GM13976 (cell line): ENCODE results near the gene PCSK1.

Experiments
- DNase-seq: peaks from one replicate; pipeline ENCODE4 v3.0.0; 2012; ENCODE audit warnings: low spot score
- in situ Hi-C: fragments of 300-500 bp; cut with MboI; formaldehyde crosslinking; loops from one replicate; pipeline ENCODE4 v1.12.0; 2022; ENCODE audit warnings: low sequenced_read_pairs, mixed read lengths, inconsistent platforms; ENCODE audit not compliant: unreplicated experiment
- TF ChIP-seq, protein P1 (sequence below): IDR thresholded peaks from 2 replicates; pipeline ENCODE4 v1.5.1; 2012; ENCODE audit warnings: borderline replicate concordance, mild to moderate bottlenecking; ENCODE audit not compliant: insufficient read depth; ENCODE audit errors: extremely low read depth, missing control alignments, control extremely low read depth

PCSK1 gene

DNA sequence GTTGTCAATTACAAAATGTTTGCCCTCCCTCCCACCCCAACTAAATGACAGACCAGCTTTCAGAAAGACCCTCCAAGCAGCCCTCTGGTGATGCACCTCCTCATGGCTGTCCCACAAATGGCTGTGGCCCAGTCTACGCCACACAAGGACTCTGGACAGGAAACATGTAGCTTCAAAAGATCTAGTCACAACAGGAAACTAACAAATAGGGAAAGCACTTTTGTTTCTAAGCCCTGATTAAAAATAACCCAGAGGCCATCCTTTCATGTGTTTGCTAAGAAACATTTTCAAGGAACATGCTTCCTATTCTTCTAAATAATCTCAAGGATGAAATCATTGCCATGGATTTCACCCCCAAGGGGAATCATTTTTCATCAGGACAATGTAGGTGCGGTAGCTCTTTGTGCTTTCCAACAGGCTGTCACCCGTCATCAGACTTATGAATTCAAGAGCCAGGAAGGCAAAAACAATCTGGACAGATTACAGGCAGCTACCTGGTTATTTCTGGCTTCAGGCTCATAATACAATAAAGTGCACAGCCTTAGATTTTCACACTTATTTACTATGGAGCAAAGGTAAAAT, 20.1 kb downstream of the PCSK1 start:
- no peak for DNase-seq
- TF ChIP-seq, protein P1, sequence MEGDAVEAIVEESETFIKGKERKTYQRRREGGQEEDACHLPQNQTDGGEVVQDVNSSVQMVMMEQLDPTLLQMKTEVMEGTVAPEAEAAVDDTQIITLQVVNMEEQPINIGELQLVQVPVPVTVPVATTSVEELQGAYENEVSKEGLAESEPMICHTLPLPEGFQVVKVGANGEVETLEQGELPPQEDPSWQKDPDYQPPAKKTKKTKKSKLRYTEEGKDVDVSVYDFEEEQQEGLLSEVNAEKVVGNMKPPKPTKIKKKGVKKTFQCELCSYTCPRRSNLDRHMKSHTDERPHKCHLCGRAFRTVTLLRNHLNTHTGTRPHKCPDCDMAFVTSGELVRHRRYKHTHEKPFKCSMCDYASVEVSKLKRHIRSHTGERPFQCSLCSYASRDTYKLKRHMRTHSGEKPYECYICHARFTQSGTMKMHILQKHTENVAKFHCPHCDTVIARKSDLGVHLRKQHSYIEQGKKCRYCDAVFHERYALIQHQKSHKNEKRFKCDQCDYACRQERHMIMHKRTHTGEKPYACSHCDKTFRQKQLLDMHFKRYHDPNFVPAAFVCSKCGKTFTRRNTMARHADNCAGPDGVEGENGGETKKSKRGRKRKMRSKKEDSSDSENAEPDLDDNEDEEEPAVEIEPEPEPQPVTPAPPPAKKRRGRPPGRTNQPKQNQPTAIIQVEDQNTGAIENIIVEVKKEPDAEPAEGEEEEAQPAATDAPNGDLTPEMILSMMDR = no peak
- in situ Hi-C loops = no loop called here

DNA sequence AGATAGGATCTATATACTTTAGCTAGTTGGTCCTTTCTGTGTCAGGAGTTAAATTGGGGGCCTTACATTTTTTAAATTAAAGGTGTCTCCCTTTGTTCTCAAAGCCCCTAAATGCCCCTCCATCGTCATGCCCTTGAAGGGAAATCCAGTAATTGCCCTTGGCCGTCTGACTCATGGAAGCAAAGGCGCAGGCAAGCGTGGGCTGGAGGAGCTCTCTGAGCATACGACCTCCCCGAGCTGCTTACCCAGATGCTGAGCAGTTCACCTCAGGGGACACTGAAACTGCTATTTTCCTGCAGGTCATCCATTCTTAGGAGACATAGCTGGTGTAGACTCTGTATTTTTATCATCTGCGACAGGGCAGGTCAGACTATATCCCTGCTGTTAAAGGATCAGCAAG, 23.0 kb downstream of the PCSK1 start:
- DNase-seq = no peak
- in situ Hi-C loops = no loop called here
- TF ChIP-seq, protein P1 = no peak

DNA sequence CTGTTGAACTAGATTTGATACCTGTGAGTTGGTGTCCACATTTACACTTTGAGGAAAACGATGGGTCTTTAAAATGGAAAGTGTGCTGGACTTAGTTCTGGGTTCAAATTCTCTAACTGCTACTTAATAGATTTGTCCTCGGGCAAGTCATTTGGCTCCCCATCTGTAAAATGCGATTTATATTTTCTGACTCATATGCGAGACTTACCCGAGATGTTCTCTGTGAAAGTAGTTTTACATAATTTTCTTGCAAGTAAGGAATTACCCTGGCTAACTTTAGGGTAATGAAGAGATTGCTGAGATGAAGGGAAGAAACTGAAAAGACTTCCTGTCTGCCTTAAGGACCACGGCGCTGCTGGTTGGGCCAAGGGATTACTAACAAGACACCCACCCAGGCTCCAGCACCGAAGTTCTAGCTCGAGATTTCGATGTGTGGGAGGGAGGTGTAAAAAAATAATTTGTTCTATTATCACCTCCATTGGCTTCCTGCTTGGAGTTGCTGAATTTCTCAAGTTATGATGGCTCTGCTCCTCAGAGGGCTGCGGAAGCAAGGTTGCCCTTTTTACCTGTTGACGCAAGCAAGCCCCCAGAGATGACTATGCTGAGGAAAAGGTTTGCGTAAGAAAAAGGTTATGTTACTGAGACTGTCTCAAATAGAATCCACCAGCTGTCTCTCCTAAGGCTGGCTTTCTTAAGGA, 24.1 kb downstream of the PCSK1 start:
- TF ChIP-seq, protein P1 = no peak
- in situ Hi-C loops = no loop called here
- no peak for DNase-seq

DNA sequence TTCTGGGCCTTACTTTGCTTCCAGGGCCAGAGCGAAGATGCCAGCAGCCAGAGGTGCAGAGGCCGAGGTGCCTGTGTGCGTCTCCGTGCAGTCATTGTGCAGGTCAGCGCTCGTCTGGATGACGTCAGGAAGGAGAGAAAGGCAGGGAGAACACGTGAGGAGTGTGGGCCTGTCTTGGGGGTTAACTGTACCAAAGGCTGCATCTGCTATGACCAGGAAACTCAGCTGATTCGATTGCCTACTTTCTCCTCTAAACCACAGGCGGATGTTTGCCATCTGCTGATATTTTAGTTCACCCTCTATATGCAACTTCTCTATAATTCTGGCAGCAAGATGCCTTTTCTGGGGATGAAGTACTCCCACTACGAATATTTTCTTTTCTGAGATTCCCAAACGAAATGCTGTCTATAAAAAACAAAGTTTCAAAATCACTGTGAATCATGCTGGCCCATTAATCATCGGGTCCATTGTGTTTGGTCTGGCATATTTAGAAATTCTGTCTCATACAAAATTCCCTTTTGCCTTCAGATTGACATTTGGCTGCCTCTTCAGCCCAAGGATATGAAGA, 24.8 kb downstream of the PCSK1 start:
- no peak for DNase-seq
- TF ChIP-seq, protein P1 = no peak
- in situ Hi-C loops = no loop called here

DNA sequence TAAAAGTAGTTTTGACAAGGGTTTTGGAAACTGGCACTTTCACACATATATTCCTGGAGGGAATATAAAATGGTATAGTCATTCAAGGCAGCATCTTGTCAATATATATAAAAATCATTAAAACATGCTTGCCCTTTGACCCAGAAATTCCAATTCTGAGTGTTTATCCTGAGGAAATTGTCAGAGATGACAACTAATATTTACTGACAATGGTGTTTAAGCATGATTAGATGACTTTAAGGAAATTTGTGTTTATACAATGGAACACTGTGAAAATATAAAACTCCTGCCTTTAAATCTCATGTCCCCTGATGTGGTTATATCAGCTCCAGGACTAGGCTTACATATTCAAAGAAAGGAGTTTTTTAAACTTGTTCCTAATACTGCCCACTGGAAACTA, 25.6 kb downstream of the PCSK1 start:
- in situ Hi-C loops = no loop called here
- DNase-seq = no peak
- TF ChIP-seq, protein P1 = no peak

DNA sequence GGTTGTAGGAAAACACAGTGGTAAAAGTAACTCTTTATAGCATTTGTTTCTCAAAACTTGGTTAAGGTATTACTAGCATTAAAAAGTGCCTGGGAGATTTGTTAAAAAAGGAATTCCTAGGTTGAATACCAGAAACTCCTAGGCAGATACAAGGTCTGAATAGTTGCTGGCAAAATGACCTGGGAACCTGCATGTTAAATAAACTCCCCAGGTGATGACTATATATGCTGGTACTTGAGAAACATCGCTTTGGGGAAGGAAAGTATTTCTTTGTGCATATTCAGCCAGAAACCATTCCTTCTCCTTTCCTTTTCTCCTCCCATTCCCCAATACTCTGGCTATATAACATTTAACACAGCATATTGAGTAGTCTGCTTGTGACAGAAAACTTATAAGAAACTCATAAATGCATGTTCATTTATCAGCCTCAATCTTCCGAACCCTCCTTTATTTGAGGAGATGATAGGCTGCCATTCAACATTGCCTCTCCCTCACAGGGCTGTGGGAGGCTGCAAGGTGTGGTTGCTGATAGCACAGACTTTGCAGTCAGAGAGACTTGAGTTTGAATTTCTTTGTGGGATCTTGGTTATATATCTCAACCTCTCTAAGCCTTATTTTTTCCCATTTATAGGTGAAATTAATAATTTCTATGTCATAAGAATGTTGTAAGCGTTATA, 28.7 kb downstream of the PCSK1 start:
- no peak for DNase-seq
- TF ChIP-seq, protein P1 = no peak
- in situ Hi-C loops = no loop called here
